ENCODE data around the gene HIVEP1.

HIVEP1 gene

GRCh38 chr6:12185081-12185673, 173.1 kb downstream of the HIVEP1 start:
- H3K4me3 ChIP-seq (ENCODE audit: low read depth, low read length): no peak overlapping the region
- no peak for TF ChIP-seq MAX (IDR thresholded peaks at IDR 0.05; ENCODE audit: low read depth, low read length)
- TF ChIP-seq POLR2A (IDR thresholded peaks at IDR 0.05; ENCODE audit: extremely low read depth, insufficient read length): no peak
- TF ChIP-seq MYC (IDR thresholded peaks at IDR 0.05; ENCODE audit: low read depth, low read length): no peak
- TF ChIP-seq CTCF (IDR thresholded peaks at IDR 0.05; ENCODE audit: low read depth, low read length): no peak
- DNase-seq (ENCODE audit: low read depth): no peak

- TF ChIP-seq MYC (IDR thresholded peaks at IDR 0.05; ENCODE audit: low read depth, low read length) (no peak), CTCF (IDR thresholded peaks at IDR 0.05; ENCODE audit: low read depth, low read length) (no peak)
- no peak for DNase-seq (ENCODE audit: low read depth)
- no peak overlapping the region for H3K4me3 ChIP-seq (ENCODE audit: low read depth, low read length)
These were observed 174.4 kb downstream of the HIVEP1 start for GRCh38 chr6:12186528-12186927.

GRCh38 chr6:12189150-12189549, 177.0 kb downstream of the HIVEP1 start:
- TF ChIP-seq POLR2A (IDR thresholded peaks at IDR 0.05; ENCODE audit: extremely low read depth, insufficient read length): no peak
- no peak for TF ChIP-seq MYC (IDR thresholded peaks at IDR 0.05; ENCODE audit: low read depth, low read length)
- TF ChIP-seq CTCF (IDR thresholded peaks at IDR 0.05; ENCODE audit: low read depth, low read length): no peak
- TF ChIP-seq MAX (IDR thresholded peaks at IDR 0.05; ENCODE audit: low read depth, low read length): no peak
- H3K4me3 ChIP-seq (ENCODE audit: low read depth, low read length): no peak overlapping the region
- no peak for DNase-seq (ENCODE audit: low read depth)

- TF ChIP-seq MAX (IDR thresholded peaks at IDR 0.05; ENCODE audit: low read depth, low read length) (no peak), CTCF (IDR thresholded peaks at IDR 0.05; ENCODE audit: low read depth, low read length) (no peak), MYC (IDR thresholded peaks at IDR 0.05; ENCODE audit: low read depth, low read length) (no peak), POLR2A (IDR thresholded peaks at IDR 0.05; ENCODE audit: extremely low read depth, insufficient read length) (no peak)
- no peak overlapping the region for H3K4me3 ChIP-seq (ENCODE audit: low read depth, low read length)
- DNase-seq (ENCODE audit: low read depth): no peak
These were observed 177.5 kb downstream of the HIVEP1 start for GRCh38 chr6:12189661-12190060.

- DNase-seq (ENCODE audit: low read depth): no peak
- no peak for TF ChIP-seq CTCF (IDR thresholded peaks at IDR 0.05; ENCODE audit: low read depth, low read length)
- no peak for TF ChIP-seq POLR2A (IDR thresholded peaks at IDR 0.05; ENCODE audit: extremely low read depth, insufficient read length)
- TF ChIP-seq MAX (IDR thresholded peaks at IDR 0.05; ENCODE audit: low read depth, low read length): no peak
- no peak overlapping the region for H3K4me3 ChIP-seq (ENCODE audit: low read depth, low read length)
These were observed 178.1 kb downstream of the HIVEP1 start for GRCh38 chr6:12190252-12190651.

GRCh38 chr6:12196326-12196936, 184.3 kb downstream of the HIVEP1 start:
- TF ChIP-seq POLR2A (IDR thresholded peaks at IDR 0.05; ENCODE audit: extremely low read depth, insufficient read length) (no peak), MYC (IDR thresholded peaks at IDR 0.05; ENCODE audit: low read depth, low read length) (no peak), CTCF (IDR thresholded peaks at IDR 0.05; ENCODE audit: low read depth, low read length) (no peak), MAX (IDR thresholded peaks at IDR 0.05; ENCODE audit: low read depth, low read length) (no peak)
- DNase-seq (ENCODE audit: low read depth): no peak

More at GRCh38 chr6:12196326-12196936, 184.3 kb downstream of the HIVEP1 start:
- no peak overlapping the region for H3K4me3 ChIP-seq (ENCODE audit: low read depth, low read length)

Measured in NB4 (cell line).